ENCODE results near the gene IRF5. TPM values are rescaled to one million over a fixed set of nuclear protein-coding genes. Genes with fewer than 3 reads are reported as not detected.

The IRF5 gene
- total RNA-seq, 1 donor from 2014 or later: 0.36 TPM

- H3K27me3 ChIP-seq (ENCODE audit: insufficient read depth, low read length): peaks cover 37% of the 10 kb centered on the region
- H3K4me3 ChIP-seq (ENCODE audit: insufficient read depth, low read depth, low read length): no peak overlapping the region
- no peak overlapping the region for H3K27ac Mint-ChIP-seq (ENCODE audit: unreplicated experiment)
- no peaks in the 10 kb centered on the region for H3K79me2 ChIP-seq (ENCODE audit: insufficient read depth, low read length)
- peaks cover 64% of the 10 kb centered on the region for H3K27me3 Mint-ChIP-seq (ENCODE audit: low read depth, unreplicated experiment)
- H3K27ac ChIP-seq (ENCODE audit: low read depth, low read length): no peak overlapping the region
- FAIRE-seq: no peak
- peaks cover 3% of the 10 kb centered on the region for H3K36me3 Mint-ChIP-seq (ENCODE audit: low read depth, unreplicated experiment)
- no peak overlapping the region for H3K9ac ChIP-seq (ENCODE audit: low read length)
- no peaks in the 10 kb centered on the region for H3K9me3 ChIP-seq (ENCODE audit: insufficient read depth, low read depth, low read length)
- TF ChIP-seq, protein P1, sequence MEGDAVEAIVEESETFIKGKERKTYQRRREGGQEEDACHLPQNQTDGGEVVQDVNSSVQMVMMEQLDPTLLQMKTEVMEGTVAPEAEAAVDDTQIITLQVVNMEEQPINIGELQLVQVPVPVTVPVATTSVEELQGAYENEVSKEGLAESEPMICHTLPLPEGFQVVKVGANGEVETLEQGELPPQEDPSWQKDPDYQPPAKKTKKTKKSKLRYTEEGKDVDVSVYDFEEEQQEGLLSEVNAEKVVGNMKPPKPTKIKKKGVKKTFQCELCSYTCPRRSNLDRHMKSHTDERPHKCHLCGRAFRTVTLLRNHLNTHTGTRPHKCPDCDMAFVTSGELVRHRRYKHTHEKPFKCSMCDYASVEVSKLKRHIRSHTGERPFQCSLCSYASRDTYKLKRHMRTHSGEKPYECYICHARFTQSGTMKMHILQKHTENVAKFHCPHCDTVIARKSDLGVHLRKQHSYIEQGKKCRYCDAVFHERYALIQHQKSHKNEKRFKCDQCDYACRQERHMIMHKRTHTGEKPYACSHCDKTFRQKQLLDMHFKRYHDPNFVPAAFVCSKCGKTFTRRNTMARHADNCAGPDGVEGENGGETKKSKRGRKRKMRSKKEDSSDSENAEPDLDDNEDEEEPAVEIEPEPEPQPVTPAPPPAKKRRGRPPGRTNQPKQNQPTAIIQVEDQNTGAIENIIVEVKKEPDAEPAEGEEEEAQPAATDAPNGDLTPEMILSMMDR (IDR thresholded peaks at IDR 0.05; ENCODE audit: insufficient read depth, low read depth, low read length): no peak
- TF ChIP-seq EZH2 (IDR thresholded peaks at IDR 0.05; ENCODE audit: insufficient read depth, low read length): no peak
- no peak for DNase-seq (ENCODE audit: low read depth)
- no peaks in the 10 kb centered on the region for H3K36me3 ChIP-seq (ENCODE audit: insufficient read depth, low read length)
- H3K4me1 Mint-ChIP-seq (ENCODE audit: low read depth, unreplicated experiment): peaks cover 2% of the 10 kb centered on the region
- H3K4me1 ChIP-seq (ENCODE audit: insufficient read depth, low read length): no peaks in the 10 kb centered on the region
- H4K20me1 ChIP-seq (ENCODE audit: insufficient read depth, low read length): no peaks in the 10 kb centered on the region
- peaks cover 5% of the 10 kb centered on the region for H3K9me3 Mint-ChIP-seq (ENCODE audit: unreplicated experiment)
- no peak overlapping the region for H3K4me3 Mint-ChIP-seq (ENCODE audit: unreplicated experiment)
- no peak overlapping the region for H2AFZ ChIP-seq (ENCODE audit: low read depth, low read length)
- no peak overlapping the region for H3K4me2 ChIP-seq (ENCODE audit: low read length)
Measured at GRCh38 chr7:128935342-128935730, 2.4 kb upstream of the IRF5 start.

GRCh38 chr7:128936798-128937197 lies 929 bp upstream of the IRF5 start:
- no peaks in the 10 kb centered on the region for H3K4me1 ChIP-seq (ENCODE audit: insufficient read depth, low read length)
- Mint-ChIP-seq H3K4me1 (ENCODE audit: low read depth, unreplicated experiment) (peaks cover 2% of the 10 kb centered on the region), H3K4me3 (ENCODE audit: unreplicated experiment) (no peak overlapping the region), H3K27me3 (ENCODE audit: low read depth, unreplicated experiment) (peaks cover 68% of the 10 kb centered on the region), H3K9me3 (ENCODE audit: unreplicated experiment) (peaks cover 5% of the 10 kb centered on the region), H3K27ac (ENCODE audit: unreplicated experiment) (no peak overlapping the region), H3K36me3 (ENCODE audit: low read depth, unreplicated experiment) (peaks cover 3% of the 10 kb centered on the region)
- no peak overlapping the region for H3K4me3 ChIP-seq (ENCODE audit: insufficient read depth, low read depth, low read length)
- no peak for FAIRE-seq
- H3K79me2 ChIP-seq (ENCODE audit: insufficient read depth, low read length): no peaks in the 10 kb centered on the region
- no peak overlapping the region for H3K4me2 ChIP-seq (ENCODE audit: low read length)
- no peak for DNase-seq (ENCODE audit: low read depth)
- no peak overlapping the region for H2AFZ ChIP-seq (ENCODE audit: low read depth, low read length)
- peaks cover 39% of the 10 kb centered on the region for H3K27me3 ChIP-seq (ENCODE audit: insufficient read depth, low read length)
- no peaks in the 10 kb centered on the region for H3K36me3 ChIP-seq (ENCODE audit: insufficient read depth, low read length)
- no peaks in the 10 kb centered on the region for H4K20me1 ChIP-seq (ENCODE audit: insufficient read depth, low read length)
- H3K9me3 ChIP-seq (ENCODE audit: insufficient read depth, low read depth, low read length): no peaks in the 10 kb centered on the region
- H3K27ac ChIP-seq (ENCODE audit: low read depth, low read length): no peak overlapping the region
- H3K9ac ChIP-seq (ENCODE audit: low read length): no peak overlapping the region
- TF ChIP-seq, protein P1 (IDR thresholded peaks at IDR 0.05; ENCODE audit: insufficient read depth, low read depth, low read length): no peak
- no peak for TF ChIP-seq EZH2 (IDR thresholded peaks at IDR 0.05; ENCODE audit: insufficient read depth, low read length)

- H3K27me3 Mint-ChIP-seq (ENCODE audit: low read depth, unreplicated experiment): peaks cover 67% of the 10 kb centered on the region
- FAIRE-seq (no peak), DNase-seq (ENCODE audit: low read depth) (no peak)
- Histone ChIP-seq H3K27ac (ENCODE audit: low read depth, low read length) (no peak overlapping the region), H3K27me3 (ENCODE audit: insufficient read depth, low read length) (peaks cover 39% of the 10 kb centered on the region), H3K4me3 (ENCODE audit: insufficient read depth, low read depth, low read length) (no peak overlapping the region), H3K9ac (ENCODE audit: low read length) (no peak overlapping the region), H3K79me2 (ENCODE audit: insufficient read depth, low read length) (no peaks in the 10 kb centered on the region), H2AFZ (ENCODE audit: low read depth, low read length) (no peak overlapping the region), H3K4me1 (ENCODE audit: insufficient read depth, low read length) (no peaks in the 10 kb centered on the region), H3K9me3 (ENCODE audit: insufficient read depth, low read depth, low read length) (no peaks in the 10 kb centered on the region), H3K4me2 (ENCODE audit: low read length) (peak overlapping the region; percentile 78), H3K36me3 (ENCODE audit: insufficient read depth, low read length) (no peaks in the 10 kb centered on the region), H4K20me1 (ENCODE audit: insufficient read depth, low read length) (no peaks in the 10 kb centered on the region)
- H3K4me3 Mint-ChIP-seq (ENCODE audit: unreplicated experiment): peak overlapping the region; percentile 76
- peaks cover 3% of the 10 kb centered on the region for H3K36me3 Mint-ChIP-seq (ENCODE audit: low read depth, unreplicated experiment)
- no peak overlapping the region for H3K27ac Mint-ChIP-seq (ENCODE audit: unreplicated experiment)
- no peak for TF ChIP-seq EZH2 (IDR thresholded peaks at IDR 0.05; ENCODE audit: insufficient read depth, low read length)
- TF ChIP-seq, protein P1 (IDR thresholded peaks at IDR 0.05; ENCODE audit: insufficient read depth, low read depth, low read length): no peak
- H3K4me1 Mint-ChIP-seq (ENCODE audit: low read depth, unreplicated experiment): peaks cover 2% of the 10 kb centered on the region
- H3K9me3 Mint-ChIP-seq (ENCODE audit: unreplicated experiment): peaks cover 5% of the 10 kb centered on the region
Measured at GRCh38 chr7:128937271-128937646, 468 bp upstream of the IRF5 start.
